ENCODE results near the gene CCDC170.

Gene CCDC170

DNA sequence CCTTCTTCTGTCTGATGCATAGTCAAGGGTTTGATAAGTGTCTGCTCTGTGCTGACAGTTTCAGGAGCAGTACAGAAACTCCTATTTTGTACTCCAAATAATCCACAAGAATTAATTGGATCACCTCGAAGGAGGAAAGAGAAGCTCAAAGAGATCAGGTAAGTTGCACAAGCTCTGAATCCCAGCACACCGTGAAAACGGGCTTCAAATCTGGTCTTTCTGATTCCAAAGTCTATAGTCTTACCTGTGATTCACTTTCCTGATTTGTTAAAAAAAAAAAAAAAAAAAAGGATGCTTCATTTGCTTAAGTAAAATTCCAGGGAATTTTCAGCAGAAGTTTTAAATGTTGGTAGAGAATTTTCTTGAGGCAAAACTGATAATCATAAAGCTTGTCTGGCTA is 157.8 kb downstream of the CCDC170 start:
- Histone ChIP-seq H3K27ac (replicated peaks) (no peak overlapping the region), H3K27me3 (ENCODE audit: insufficient read depth, poor library complexity, severe bottlenecking) (no peaks in the 10 kb centered on the region), H3K4me3 (replicated peaks; ENCODE audit: insufficient read depth, low read length) (no peak overlapping the region)
- DNase-seq (ENCODE audit: low read depth in 1 of 2, low spot score in 1 of 2), result no peak
- TF ChIP-seq GABPA (IDR thresholded peaks at IDR 0.05; ENCODE audit: low read depth) (no peak), REST (IDR thresholded peaks at IDR 0.05; ENCODE audit: insufficient replicate concordance, low read depth) (no peak), SPI1 (IDR thresholded peaks at IDR 0.05; ENCODE audit: borderline replicate concordance, low read depth) (no peak), POLR2AphosphoS5 (IDR thresholded peaks at IDR 0.05; ENCODE audit: low read depth) (no peak)
- TF ChIP-seq, protein P1, sequence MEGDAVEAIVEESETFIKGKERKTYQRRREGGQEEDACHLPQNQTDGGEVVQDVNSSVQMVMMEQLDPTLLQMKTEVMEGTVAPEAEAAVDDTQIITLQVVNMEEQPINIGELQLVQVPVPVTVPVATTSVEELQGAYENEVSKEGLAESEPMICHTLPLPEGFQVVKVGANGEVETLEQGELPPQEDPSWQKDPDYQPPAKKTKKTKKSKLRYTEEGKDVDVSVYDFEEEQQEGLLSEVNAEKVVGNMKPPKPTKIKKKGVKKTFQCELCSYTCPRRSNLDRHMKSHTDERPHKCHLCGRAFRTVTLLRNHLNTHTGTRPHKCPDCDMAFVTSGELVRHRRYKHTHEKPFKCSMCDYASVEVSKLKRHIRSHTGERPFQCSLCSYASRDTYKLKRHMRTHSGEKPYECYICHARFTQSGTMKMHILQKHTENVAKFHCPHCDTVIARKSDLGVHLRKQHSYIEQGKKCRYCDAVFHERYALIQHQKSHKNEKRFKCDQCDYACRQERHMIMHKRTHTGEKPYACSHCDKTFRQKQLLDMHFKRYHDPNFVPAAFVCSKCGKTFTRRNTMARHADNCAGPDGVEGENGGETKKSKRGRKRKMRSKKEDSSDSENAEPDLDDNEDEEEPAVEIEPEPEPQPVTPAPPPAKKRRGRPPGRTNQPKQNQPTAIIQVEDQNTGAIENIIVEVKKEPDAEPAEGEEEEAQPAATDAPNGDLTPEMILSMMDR (IDR thresholded peaks at IDR 0.05; ENCODE audit: insufficient read depth, low read length), result no peak

DNA sequence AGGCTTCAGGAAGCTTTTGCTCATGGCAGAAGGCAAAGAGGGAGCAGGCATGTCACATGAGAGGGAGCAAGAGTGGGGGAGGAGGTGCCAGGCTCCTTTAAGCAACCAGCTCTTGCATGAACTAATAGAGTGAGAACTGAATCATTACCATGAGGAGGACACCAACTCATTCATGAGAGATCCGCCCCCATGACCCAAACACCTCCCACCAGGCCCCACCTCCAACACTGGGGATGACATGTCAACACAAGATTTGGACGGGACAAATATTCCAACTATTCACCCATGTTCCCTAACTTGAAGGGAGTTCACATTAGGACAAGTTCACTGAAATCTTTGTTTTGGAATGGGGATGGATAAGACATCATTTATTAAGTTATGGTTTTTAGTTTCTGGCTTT is 158.5 kb downstream of the CCDC170 start:
- DNase-seq (ENCODE audit: low read depth in 1 of 2, low spot score in 1 of 2), result no peak
- H3K27ac ChIP-seq (replicated peaks), result no peak overlapping the region
- no peaks in the 10 kb centered on the region for H3K27me3 ChIP-seq (ENCODE audit: insufficient read depth, poor library complexity, severe bottlenecking)
- TF ChIP-seq SPI1 (IDR thresholded peaks at IDR 0.05; ENCODE audit: borderline replicate concordance, low read depth) (no peak), GABPA (IDR thresholded peaks at IDR 0.05; ENCODE audit: low read depth) (no peak), REST (IDR thresholded peaks at IDR 0.05; ENCODE audit: insufficient replicate concordance, low read depth) (no peak), POLR2AphosphoS5 (IDR thresholded peaks at IDR 0.05; ENCODE audit: low read depth) (no peak)
- TF ChIP-seq, protein P1 (IDR thresholded peaks at IDR 0.05; ENCODE audit: insufficient read depth, low read length), result no peak
- no peak overlapping the region for H3K4me3 ChIP-seq (replicated peaks; ENCODE audit: insufficient read depth, low read length)

- no peak for TF ChIP-seq SPI1 (IDR thresholded peaks at IDR 0.05; ENCODE audit: borderline replicate concordance, low read depth)
- H3K27me3 ChIP-seq (ENCODE audit: insufficient read depth, poor library complexity, severe bottlenecking), result no peaks in the 10 kb centered on the region
- no peak overlapping the region for H3K4me3 ChIP-seq (replicated peaks; ENCODE audit: insufficient read depth, low read length)
- DNase-seq (ENCODE audit: low read depth in 1 of 2, low spot score in 1 of 2), result no peak
- H3K27ac ChIP-seq (replicated peaks), result no peak overlapping the region
Measured at GRCh38 chr6:151655099-151655498, 161.3 kb downstream of the CCDC170 start.

GRCh38 chr6:151656392-151656791 is 162.6 kb downstream of the CCDC170 start:
- H3K27ac ChIP-seq (replicated peaks), result no peak overlapping the region
- TF ChIP-seq, protein P1 (IDR thresholded peaks at IDR 0.05; ENCODE audit: insufficient read depth, low read length), result no peak
- TF ChIP-seq SPI1 (IDR thresholded peaks at IDR 0.05; ENCODE audit: borderline replicate concordance, low read depth) (no peak), REST (IDR thresholded peaks at IDR 0.05; ENCODE audit: insufficient replicate concordance, low read depth) (no peak), GABPA (IDR thresholded peaks at IDR 0.05; ENCODE audit: low read depth) (no peak), POLR2AphosphoS5 (IDR thresholded peaks at IDR 0.05; ENCODE audit: low read depth) (no peak)
- DNase-seq (ENCODE audit: low read depth in 1 of 2, low spot score in 1 of 2), result no peak
- no peaks in the 10 kb centered on the region for H3K27me3 ChIP-seq (ENCODE audit: insufficient read depth, poor library complexity, severe bottlenecking)
- no peak overlapping the region for H3K4me3 ChIP-seq (replicated peaks; ENCODE audit: insufficient read depth, low read length)

Measured in HL-60 (cell line).